GM11168 (cell line): Measurements from ENCODE around the gene PLEKHH1.

Experiments
- in situ Hi-C: fragments of 300-500 bp; cut with MboI; formaldehyde crosslinking; loops from one replicate; pipeline ENCODE4 v1.12.0; 2022; ENCODE audit warnings: low sequenced_read_pairs; ENCODE audit not compliant: unreplicated experiment

The PLEKHH1 gene

GRCh38 chr14:67532998-67533753 lies at the start of gene PLEKHH1:
Gene PLEKHH1, plus strand, starts transcription at chr14:67533290. Its CDS starts 8,578 bp downstream, at chr14:67541868.
- in situ Hi-C loops: no loop called here

DNA sequence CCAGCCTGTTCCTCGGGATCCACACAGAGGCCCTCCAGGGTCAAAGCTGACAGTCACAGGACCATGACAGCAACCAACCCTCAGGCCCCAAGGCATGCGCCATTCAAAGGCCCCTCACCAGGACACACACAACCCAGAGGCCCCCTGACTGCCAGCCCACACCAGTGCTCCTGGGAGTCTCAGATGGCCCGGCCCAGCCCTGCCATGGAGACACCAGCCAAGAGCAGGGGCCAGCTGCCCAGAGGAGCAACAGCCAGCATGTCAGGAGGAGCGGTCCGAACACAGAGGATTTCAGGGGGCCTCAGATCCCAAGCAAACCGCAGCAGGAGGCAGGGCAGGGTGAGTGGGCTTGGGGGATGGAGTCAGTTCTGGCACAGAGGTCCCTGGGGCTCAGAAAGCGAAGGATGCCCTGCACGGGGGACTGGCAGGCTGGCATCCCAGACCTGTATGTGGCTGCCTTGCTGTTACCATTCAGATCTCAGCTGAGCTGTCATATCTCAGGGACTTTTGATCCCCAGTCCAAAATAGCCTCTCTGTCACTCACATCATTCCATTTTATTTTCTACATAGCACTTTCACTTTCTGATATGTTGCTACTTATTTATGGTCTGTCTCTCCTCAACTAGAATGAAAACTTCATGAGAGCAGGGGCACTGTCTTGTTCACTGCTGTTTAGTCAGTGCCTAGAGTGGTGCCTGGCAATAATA lies 49.4 kb upstream of the PLEKHH1 start:
- in situ Hi-C loops: no loop called here

DNA sequence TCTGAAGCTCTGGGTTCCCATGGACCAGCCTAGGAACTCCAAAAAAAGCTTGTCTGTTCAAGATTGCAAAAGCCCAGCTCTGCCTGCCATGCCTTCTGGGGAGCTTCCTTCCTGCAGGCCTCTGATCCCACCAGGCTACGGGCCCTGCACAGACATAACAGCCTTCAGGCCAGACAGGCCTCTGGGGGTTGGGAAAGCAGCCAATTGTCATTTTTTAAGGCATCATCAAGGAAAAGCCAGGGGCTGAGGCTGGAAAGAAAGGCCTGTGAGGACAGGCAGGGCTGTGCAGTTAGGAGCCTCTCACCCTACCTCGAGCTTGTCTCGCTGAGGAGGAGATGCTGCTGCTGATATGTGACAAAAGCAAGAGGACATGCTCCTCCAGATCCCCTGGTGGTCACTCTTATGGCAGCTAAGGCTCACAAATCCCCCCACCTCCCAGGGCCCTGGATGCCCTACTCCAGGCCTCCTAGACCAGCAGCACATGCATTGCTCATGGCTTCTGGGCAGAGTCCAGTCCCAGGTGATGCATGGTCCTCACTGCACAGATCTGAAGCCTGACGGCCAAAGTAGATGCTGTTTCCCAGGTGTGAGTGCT lies 47.5 kb upstream of the PLEKHH1 start:
- in situ Hi-C loops: no loop called here

DNA sequence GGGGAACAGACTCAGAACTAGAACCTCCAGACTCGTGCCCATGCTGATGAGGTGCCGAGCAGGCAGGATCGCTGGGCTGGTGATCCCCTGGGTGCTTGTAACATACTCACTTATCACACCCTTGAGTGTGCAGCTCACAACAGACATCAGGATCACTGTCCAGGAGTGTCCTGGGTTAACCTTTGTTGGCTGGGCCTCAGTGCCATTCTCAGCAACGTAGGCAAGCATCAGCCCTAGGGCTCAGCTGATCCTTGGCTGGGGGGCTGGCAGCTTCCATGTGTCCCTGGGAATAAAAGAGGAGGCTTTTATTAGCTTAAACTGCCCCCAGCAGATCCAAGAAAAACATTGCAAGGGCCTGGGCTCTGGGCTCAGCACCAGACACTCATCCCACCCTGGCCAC lies 46.2 kb upstream of the PLEKHH1 start:
- in situ Hi-C loops: no loop called here

DNA sequence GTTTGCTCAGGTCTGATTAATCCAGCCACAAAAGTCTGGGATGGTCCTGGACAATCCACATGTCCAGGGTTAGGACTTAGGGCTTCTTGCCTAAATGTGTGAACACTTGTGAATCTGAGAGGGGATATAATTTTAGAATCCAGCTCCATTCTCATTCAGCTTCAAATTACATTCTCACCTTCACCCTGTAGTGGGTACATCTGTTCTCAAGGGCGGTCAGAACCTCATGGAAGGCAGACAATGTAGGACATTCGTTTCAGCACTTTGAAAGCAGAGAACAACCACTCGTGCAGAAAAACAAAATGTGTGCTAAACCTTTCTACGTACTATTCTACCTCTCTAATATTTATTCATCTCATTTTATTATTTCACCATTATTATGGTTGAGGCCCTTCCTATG lies 45.8 kb upstream of the PLEKHH1 start:
- in situ Hi-C loops: no loop called here

- in situ Hi-C loops: no loop called here
These were observed 44.9 kb upstream of the PLEKHH1 start, which contains the start of gene TMEM229B for GRCh38 chr14:67487937-67488893. Gene TMEM229B, minus strand, starts transcription at chr14:67488721. Its CDS starts 14,798 bp downstream, at chr14:67473923.

- in situ Hi-C loops: no loop called here
These were observed 42.9 kb upstream of the PLEKHH1 start for GRCh38 chr14:67490196-67490595.

- in situ Hi-C loops: no loop called here
These were observed 41.8 kb upstream of the PLEKHH1 start for GRCh38 chr14:67491285-67491684.

GRCh38 chr14:67491741-67492507 lies 41.2 kb upstream of the PLEKHH1 start:
- in situ Hi-C loops: no loop called here

DNA sequence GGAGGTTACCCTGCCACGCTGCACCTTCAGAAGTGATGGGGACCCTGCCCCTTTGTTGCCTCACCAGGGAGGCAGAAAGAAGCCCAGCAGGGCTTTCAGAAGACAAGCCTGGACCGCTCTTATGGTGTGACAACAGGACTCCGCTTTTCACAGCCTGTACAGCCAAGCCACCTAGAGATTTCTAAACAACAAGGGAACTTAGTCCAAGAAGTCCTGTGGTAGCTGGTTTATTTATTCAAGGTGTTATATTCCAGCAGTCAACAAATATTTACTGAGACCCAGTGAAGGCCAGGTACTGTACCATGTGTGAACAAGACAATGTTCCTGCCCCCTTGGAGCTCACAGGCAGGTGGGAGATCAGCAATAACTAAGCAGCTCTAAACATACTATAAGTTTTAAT lies 40.6 kb upstream of the PLEKHH1 start:
- in situ Hi-C loops: no loop called here

GRCh38 chr14:67493092-67493717 lies 39.9 kb upstream of the PLEKHH1 start:
- in situ Hi-C loops: no loop called here

- in situ Hi-C loops: no loop called here
These were observed 37.3 kb upstream of the PLEKHH1 start for GRCh38 chr14:67495827-67496226.

DNA sequence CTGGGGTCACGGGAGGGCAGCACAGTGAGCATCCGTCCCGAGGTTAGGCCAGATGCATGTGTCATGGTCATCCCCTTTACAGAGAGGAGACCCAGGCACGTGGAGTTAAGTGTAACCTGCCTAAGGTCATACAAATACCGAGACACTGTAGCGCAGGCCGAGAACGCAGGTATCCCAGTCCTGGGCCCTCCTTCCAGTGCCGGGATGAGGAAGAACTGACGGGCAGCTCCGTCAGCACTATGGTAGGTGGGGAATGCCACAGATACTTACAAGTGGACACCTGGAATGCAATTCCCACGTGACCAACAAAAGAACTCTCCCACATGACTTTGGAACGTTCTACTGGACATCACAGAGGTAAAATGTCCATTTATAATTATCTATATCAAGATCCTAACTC lies 35.9 kb upstream of the PLEKHH1 start:
- in situ Hi-C loops: no loop called here

DNA sequence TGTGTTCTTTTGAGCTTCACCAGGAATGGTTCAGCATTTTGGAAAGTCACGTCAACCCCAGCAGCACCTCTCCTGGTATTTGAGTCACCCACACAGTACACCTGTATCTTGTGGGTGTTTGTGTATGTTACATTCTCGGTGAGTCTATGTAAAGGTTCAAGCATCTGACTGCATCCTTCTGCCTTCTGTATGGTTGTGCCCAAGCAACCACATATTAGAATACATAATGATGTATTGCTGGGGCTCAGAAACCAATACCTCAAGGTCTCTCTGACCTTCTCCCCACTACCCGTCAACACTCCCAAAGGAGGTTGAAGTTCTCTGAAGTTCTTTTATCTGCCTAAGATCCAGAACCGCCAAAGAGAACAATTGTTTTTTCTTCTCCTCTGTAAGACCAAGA lies 35.4 kb upstream of the PLEKHH1 start:
- in situ Hi-C loops: no loop called here

DNA sequence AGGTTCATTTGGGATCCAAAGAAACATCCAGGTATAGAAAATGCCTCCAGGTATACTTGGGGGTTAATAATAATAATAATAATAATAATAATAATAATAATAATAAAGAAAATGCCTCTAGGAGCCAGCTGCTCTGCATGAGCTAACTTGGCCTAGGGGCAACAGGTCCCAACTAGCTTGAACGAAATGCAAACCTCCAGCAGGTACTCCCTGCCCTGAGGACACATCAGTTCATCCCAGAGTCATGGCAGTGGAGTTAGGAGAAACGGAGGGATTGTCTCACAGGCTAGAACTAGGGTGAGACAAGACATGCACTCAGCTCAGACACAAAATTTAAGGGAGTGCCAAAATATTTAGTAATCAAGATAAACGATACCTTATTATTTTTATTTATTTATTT lies 32.1 kb upstream of the PLEKHH1 start:
- in situ Hi-C loops: no loop called here

GRCh38 chr14:67501670-67502069 lies 31.4 kb upstream of the PLEKHH1 start:
- in situ Hi-C loops: no loop called here

DNA sequence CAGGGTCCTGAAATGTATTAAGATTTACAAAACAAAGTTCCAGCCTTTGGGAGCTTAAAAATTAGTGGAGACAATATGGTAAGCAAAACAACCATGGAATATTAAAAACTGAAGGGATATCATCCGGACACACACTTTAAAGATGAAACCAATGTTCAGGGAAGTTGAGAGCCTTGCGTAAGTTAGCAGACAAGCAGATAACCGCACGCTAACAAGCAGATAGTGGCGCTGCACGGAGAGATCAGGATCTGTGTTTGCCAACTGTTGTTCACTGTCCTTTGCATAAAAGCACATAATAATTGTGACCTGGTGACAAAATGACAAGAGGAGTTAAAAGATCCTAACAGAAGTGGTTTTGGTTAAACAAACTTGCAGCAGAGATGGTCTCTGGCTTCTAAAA lies 30.2 kb upstream of the PLEKHH1 start:
- in situ Hi-C loops: no loop called here

GRCh38 chr14:67503331-67503730 lies 29.8 kb upstream of the PLEKHH1 start:
- in situ Hi-C loops: no loop called here

DNA sequence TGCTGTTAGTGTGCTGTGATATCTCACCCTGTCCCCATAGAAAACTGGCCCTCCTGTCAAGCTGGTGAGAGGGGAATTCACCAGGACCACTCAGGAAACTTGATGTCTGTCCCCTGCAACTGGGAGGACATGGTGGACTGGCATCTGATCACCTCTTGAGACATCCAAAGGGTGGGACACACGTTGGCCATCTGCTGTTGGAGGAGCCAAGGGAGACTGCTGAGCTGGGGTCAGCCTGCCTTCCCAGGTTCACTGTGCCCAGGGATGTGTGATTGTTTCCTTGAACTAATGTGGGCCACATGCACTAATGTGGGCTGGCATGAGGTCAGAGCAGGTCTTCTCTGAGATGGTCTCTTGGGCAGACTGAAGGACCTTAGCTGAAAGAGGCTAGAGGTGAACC lies 27.8 kb upstream of the PLEKHH1 start:
- in situ Hi-C loops: no loop called here
